Measurements from ENCODE around the gene SLC16A13.
"Not testable (repeated sequence)": the region's sequence is repeated elsewhere in the genome, so short reads cannot be mapped to it uniquely, and the experiment has no call there.

SLC16A13 gene

DNA sequence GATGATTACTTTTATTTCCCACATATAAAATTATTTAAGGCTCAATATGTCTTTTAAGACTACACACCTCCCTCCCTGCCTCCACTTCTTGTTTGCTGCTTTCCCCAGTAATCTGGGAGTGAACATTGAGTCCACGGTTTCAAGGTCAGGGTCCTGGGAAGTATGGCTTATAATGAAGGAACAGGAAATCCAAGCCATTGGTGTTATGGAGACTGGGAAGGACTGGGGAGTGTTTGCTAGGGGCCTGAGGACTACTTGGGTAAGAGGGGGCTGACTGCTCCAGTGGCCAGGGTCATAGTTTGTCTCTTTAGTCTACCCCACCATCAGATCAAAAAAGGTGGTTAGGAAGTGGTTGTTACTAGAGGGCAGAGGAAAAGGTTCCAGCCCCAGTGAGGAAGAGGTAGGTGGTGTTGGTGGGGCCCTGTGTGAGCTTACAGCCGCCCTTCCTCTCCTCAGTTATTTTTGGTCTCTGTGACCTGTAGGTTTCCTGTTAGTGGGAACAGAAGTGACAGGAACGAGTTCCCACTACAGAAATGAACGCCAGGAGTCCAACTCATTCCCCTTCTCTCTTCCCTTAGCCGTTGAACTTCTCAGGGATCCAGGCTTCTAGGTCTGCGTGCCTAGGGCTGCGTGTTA is 742 bp upstream of the SLC16A13 start:
- peak; percentile 39 for DNase-seq

- no peak for DNase-seq
Measured at GRCh38 chr17:7038025-7038862, 2.4 kb downstream of the SLC16A13 start.

DNA sequence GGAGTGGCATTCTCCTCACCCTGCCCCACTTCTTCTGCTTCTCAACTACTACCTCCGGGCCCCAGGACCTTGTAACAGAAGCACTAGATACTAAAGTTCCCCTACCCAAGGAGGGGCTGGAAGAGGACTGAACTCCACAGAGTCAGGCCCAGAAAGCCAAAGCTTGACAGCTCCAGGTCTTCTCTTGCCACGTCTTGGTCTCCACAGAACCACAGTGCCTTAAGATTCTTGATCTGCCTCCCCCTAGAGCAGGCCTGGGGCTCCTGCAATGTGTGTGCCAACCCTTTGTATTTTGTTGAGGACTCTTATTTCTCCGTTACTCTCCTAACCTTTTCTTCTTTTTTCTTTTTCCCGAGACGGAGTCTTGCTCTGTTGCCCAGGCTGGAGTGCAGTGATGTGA is 4.0 kb downstream of the SLC16A13 start:
- DNase-seq, result no peak

DNA sequence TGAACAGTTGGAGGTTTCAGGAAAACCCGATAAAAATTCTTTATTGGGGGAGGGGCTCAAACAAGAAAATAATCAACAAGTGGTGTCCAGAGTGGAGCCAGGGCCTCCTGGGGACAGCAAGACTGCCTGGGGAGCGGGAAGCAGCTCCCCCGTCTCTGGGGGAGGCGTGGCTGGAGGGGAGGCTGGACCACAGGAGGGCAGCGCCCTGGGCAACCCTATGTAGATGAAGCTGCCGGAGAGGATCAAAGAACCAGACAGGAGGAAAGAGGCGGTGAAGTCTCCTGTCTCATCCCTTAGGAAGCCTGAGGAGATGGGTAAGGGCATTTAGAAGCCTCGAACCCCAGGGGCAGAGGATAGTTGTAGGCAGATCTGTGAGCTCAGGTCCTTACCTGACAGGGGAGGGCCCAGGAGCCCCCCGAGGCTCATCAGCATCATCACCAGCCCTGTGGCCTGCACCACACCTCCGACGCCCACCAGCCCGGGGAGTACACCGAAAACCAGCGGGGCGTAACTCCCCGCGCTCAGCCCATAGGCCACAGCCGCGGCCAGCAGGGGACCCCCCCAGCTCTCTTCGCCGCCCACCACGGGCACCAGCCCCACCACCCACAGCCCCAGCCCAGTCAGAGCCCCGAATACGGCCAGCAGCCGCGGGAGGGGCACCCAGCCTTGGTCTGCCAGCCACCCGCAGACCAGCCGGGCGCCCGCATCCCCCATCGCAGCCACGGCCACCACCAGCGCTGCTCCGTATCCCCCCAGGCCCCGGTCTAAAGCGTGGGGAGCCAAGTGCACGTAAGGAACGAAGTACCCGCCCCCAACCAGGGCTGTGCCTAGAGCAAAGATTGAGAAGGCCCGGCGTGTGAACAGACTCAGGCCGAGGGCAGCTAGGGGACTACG is 6.0 kb downstream of the SLC16A13 start:
- no peak for DNase-seq

DNA sequence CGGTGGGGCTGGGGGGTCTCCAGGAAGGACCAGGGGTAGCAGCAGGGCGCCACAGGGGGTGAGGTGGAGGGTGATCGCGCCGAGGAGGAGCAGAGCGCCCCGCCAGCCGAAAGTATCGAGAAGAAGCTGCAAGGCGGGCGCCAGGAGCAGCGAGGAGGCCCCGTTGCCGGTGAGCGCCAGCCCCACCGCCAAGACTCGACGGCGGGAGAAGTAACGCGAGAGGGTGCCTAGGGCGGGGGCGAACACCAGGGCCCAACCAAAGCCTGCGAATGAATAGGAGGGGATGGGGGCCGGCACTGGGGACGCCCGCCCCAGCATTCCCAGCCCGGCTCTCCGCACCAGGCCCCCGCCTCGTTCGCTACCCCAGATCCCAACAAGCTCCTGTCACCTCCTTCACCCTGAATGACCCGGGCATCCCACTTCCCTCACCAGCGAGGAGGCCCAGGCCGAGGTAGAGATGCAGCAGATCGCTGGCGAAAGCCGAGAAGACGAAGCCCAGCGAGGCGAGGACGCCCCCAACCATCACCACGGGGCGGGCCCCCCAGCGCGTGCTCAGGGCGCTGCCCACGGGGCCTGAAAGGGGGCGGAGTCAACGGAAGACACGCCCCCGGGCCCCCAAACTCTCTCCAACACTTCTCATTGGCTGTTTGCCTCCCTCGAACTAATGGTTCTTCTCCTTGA is 6.8 kb downstream of the SLC16A13 start:
- peak; percentile 60 for DNase-seq

- no peak for DNase-seq
Measured at GRCh38 chr17:7043182-7043496, 7.3 kb downstream of the SLC16A13 start.

DNA sequence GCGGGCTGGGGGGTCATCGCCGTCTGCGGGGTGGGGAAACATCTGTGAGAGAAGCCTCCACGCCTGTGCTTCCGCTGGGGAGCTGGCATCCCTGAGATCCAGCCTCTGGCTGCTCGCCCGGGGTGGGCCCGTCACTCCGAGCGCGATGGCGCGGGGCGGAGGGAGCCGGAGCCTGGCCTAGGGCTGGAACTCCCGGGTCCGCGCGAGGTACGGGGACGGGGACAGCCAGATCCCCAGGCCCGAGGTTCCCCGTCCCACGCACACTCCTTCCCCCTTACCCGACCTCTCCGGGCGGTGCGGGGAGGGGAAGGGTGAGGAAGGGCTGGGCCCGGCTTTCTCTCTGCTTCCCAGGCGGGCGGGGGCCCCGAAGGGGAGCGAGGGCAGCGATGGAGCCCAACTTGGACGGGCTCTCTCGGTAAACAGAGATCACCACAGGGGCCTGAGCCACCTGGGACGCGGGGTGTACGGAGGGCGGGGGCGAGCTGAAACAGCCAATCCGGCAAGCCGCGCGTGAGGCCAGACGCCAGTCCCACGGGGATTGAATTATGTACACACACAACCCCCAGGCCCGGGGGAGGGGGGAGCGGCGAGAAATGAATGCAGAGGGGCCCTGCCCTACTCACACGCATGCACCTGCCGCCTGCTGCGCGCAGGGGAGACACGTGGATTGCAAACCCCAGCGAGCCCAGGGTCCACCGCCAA is 7.8 kb downstream of the SLC16A13 start, which contains the start of gene SLC16A11:
Gene SLC16A11 (minus strand): TSS at position 596 of the 702 bp plus-strand sequence. CDS start 579 bp downstream, at position 17.
- peak; percentile 46 for DNase-seq

DNA sequence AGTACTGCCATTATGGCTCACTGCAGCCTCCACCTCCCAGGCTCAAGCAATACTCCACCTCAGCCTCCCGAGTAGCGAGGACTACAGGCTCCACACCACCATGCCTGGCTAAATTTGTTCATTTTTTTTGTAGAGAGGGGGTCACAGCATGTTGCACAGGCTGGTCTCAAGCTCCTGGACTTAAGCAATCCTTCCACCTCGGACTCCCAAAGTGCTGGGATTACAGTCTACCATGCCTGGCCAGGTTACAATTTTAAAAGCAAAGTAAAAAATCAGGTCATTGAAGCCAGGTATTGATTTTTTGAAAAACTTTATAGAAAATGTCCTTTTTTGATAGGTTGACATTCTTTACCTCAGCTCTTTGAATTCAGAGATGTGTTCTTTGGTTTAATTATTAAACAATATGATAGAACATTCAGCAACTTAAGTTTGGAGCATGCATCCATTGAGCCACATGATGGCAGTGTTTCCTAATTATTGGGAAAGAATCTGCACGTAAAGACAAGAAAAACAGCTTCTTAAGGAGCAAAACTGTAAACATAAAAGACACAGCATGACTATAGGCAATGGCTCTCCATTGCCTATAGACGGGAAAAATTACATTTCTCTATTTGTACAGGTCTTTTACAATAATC is 9.8 kb downstream of the SLC16A13 start:
- no peak for DNase-seq

DNA sequence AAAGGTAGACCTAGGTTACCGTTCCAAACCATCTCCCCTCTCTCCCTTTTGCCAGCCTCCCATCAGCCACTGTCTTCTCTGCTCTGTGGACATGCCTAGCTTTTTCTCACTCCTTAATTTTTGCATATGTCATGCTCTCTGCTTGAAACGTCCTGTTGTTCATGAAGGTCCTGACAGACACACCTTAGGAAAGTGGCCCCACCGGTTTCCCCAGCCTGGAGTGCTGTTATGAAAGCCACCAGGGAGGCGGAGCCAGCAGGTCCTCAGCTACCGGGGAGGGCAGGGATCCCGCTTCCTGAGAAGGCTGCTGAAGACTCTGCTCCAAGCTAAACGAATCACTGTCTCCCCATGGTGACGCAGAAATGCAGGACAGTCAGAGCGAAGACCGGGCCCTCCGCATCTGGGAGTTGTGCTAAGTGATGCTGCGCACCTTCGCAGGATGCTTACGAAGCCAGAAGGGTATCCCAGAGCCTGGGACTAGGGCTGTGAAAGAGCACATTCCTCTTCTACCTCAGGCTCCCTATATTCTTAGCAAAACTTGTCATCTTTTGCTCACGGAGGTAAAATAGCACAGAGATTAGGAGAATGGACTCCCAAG is 10.4 kb downstream of the SLC16A13 start:
- DNase-seq, result peak; percentile 38

GRCh38 chr17:7046725-7047397 is 11.0 kb downstream of the SLC16A13 start:
- DNase-seq, result peak; percentile 80

- DNase-seq, result peak; percentile 51
Measured at GRCh38 chr17:7047566-7047965, 11.8 kb downstream of the SLC16A13 start.

DNA sequence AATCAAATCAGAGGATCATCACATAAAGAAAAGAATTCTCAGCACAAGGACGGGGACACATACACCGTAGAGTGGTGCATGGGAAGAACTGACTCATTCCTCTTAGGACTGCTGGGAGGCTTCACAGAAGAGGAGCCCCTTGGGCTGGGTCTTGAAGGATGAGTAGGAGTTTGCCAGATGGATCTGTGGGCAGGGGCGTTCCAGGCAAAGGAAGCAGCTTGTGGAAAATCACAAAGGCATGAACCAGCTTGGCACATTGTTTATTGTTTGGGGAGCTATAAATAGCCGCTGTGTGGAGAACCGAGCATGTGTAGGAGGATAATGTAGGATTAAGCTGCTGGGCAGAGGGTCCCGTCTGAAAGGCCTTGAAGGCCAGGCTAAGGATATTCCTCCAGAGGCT is 13.2 kb downstream of the SLC16A13 start:
- DNase-seq, result no peak

- not testable (repeated sequence) for DNase-seq
Measured at GRCh38 chr17:7050583-7050982, 14.8 kb downstream of the SLC16A13 start.

DNA sequence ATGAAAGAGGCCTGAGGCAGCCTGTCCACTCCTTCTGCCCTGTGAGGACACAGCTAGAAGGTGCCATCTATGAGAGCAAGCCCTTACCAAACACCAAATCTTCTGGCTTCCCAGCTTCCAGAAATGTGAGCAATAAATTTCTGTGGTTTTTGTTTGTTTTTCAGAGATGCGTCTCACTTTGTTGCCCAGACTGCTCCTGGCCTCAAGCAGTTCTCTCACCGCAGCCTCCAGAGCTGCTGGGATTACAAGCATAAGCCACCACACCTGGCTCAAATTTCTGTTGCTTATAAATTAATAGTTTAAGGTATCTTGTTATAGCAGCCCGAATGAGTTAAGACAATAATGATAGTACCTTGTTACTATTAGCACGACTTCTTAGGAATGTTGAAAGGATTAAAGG is 20.6 kb downstream of the SLC16A13 start:
- no peak for DNase-seq

GRCh38 chr17:7058831-7059447 is 23.1 kb downstream of the SLC16A13 start:
- no peak for DNase-seq

DNA sequence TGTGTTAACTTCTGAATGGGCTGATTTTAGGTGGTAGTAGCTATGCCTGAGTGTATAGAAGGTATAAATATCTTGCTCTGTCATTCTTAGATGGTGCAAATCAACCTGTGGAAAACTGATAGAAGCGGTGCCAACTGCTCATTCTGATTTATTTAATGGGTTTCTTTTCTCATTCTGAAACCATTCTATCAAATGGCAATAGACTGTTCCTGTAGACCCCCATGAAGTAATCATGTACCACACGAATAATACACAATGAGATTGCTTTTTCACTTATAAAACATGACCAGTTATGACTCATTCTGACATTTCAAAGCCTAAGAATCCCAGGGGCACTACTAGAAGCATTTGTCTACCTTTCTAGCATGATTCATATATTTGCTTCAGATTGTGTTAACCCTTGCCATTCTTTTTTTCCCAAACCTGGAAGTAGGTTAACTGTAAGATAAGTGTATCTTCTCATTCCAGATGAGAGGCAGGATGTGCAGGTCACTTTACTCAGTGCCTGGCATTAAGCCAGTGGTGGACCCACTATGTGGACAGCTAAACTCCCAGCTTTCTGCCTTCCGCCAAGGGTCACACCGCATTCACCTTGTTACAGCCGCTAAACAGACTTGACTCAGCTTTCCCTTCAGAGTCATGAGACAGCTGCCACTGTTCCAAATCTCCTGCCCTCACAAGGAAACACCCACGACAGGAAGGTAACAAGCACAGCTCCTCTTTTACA is 24.5 kb downstream of the SLC16A13 start:
- peak; percentile 75 for DNase-seq

DNA sequence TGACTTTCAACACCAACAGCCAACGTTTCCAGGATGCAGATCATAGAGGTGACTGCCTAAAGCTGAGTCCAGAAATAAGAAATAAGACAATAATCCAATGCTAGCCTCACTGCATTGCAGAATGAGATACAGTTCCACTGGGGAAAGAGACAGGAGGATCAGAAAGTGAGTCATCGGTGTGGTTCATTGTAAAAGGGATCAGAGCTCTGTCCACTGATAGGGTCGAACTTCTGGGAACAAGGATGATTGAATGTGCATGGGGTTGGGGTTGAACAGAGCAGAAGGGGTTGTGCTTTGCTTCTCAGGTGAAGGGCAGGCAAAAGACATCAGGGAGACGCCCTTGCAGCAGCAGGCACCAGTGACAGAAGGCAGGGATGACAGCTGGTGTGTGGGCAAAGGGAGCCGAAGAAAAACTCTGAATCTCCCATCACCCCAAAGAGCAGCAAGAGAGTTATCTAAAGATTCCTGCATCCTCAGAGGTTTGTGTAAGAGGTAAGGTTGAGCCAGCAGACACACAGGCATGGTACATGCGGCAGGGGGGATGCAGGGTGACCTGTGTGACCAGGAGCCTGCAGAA is 27.8 kb downstream of the SLC16A13 start:
- no peak for DNase-seq

GRCh38 chr17:7064261-7064660 is 28.4 kb downstream of the SLC16A13 start:
- no peak for DNase-seq

GRCh38 chr17:7067198-7067597 is 31.4 kb downstream of the SLC16A13 start:
- no peak for DNase-seq
